Stomach (tissue), 9 donors: ENCODE results near the gene NFATC4. TPM values are rescaled to one million over a fixed set of nuclear protein-coding genes. Genes with fewer than 3 reads are reported as not detected.

ENCODE experiments used
- DNase-seq, 2 donors: peaks; one replicate each; pipeline versions ENCODE4 v3.0.0 to v3.0.0-alpha.2; 2013 to 2019
- H3K27ac ChIP-seq, 5 donors: fragments of 200-600 bp in 4 of 5; sonication (generic) in 4 of 5; one replicate each; pipeline ENCODE4 v1.5.1; 2013 to 2019; ENCODE audit warnings: mild to moderate bottlenecking in 1 of 5, moderate library complexity in 1 of 5
- H3K27me3 ChIP-seq, 3 donors: fragments of 200-600 bp; sonication (generic); one replicate each; pipeline ENCODE4 v1.5.1; 2017 to 2019; ENCODE audit warnings: mixed run types in 1 of 3
- H3K36me3 ChIP-seq, 4 donors: fragments of 200-600 bp; sonication (generic); 1 replicate in 3 of 4; 2 replicates in 1 of 4; pipeline ENCODE4 v1.5.1; 2016 to 2019
- H3K4me1 ChIP-seq, 4 donors: fragments of 200-600 bp; sonication (generic); one replicate each; pipeline ENCODE4 v1.5.1; 2016 to 2019
- H3K4me3 ChIP-seq, 4 donors: fragments of 200-600 bp; sonication (generic) in 3 of 4; one replicate each; pipeline ENCODE4 v1.5.1; 2016 to 2019; ENCODE audit warnings: mild to moderate bottlenecking in 1 of 4
- H3K9me3 ChIP-seq, 4 donors: fragments of 200-600 bp; sonication (generic); one replicate each; pipeline ENCODE4 v1.5.1; 2016 to 2019
- CTCF ChIP-seq, 7 experiments: fragments of 450-650 bp in 4 of 7; fragments of 200-600 bp in 3 of 7; sonication (generic) in 3 of 7; IDR thresholded peaks; one replicate each; pipeline ENCODE4 v1.5.1; 2016 to 2019; ENCODE audit warnings: antibody characterized with exemption in 7 of 7, control low read depth in 2 of 7, mild to moderate bottlenecking in 1 of 7
- EP300 ChIP-seq: sonication (generic); formaldehyde crosslinking; IDR thresholded peaks from one replicate; pipeline ENCODE4 v1.6.1; 2017; ENCODE audit warnings: antibody characterized with exemption
- POLR2A ChIP-seq, 4 donors: fragments of 450-650 bp; IDR thresholded peaks; one replicate each; pipeline ENCODE4 v1.6.1; 2016; ENCODE audit warnings: antibody characterized with exemption in 4 of 4, control low read depth in 2 of 4, mild to moderate bottlenecking in 1 of 4, moderate library complexity in 1 of 4
- POLR2AphosphoS5 ChIP-seq, 3 donors: sonication (generic); formaldehyde crosslinking; IDR thresholded peaks; one replicate each; pipeline ENCODE4 v1.6.1; 2016; ENCODE audit warnings: antibody characterized with exemption in 3 of 3
- WGBS, 5 donors: extraction: QIAGEN DNeasy Blood & Tissue Kit in 3 of 5; methylation state at CpG; one replicate each; pipeline versions ENCODE4 v1.1.5 to v1.1.7; 2013 to 2018; 5-methylcytosine and 5-hydroxymethylcytosine counted together
- intact Hi-C: fragments of 100-400 bp; cut with DNase I; formaldehyde crosslinking; loops from one replicate; pipeline ENCODE4 v1.15.1; 2023; ENCODE audit warnings: low total_unique reads
- polyA plus RNA-seq, 3 donors: library from polyadenylated mRNA; stranded (reverse); fragments of 200-250 nt; gene quantifications; one replicate each; pipeline ENCODE4 v1.2.3, GENCODE V29; 2013
- total RNA-seq, 5 donors: library from RNA; depleted of rRNA; stranded (reverse); fragments of >200 nt; gene quantifications; one replicate each; pipeline versions ENCODE4 v1.1.0 to v1.2.3, GENCODE V29; 2014 to 2016
- donor health status: healthy with polysubstance abuse.
- donor health status: Bipolar disorder and iron deficiency.
- donor health status: healthy.

Gene NFATC4
- total and polyA plus RNA-seq, 8 donors, result 20.1 to 119 (median 57.9) TPM

DNA sequence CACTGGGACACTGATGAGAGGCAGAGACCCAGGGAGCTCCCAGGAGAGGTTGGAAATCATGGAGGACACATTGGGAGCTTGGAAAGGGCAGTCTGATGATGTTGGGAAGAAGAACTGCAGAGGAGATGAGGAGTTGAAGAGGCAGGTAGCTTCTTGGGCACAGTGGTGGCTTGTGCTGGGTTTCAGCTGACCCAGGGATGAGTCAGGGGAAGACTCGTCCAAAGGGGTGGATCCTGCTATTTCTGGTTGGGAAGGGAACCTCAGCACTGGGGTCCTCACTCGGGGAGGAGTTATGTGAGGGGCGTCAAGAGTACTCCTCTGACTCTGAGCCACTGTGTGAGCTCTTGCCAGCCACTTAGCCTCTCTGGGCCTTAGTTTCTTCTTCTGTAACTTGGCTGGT lies 44.6 kb upstream of the NFATC4 start:
- Histone ChIP-seq H3K36me3 (peaks cover 0 to 5% (median 0%) of the 10 kb centered on the region in 4 donors), H3K27ac (no peak overlapping the region), H3K9me3 (no peaks in the 10 kb centered on the region), H3K27me3 (peaks cover 0 to 16% (median 4%) of the 10 kb centered on the region in 3 donors), H3K4me3 (no peak overlapping the region), H3K4me1 (peaks cover 0 to 17% (median 4%) of the 10 kb centered on the region in 4 donors)
- DNase-seq, result no peak
- intact Hi-C loops, result no loop called here
- 51 to 66% (median 57%) methylated on average over 3 of the region's 3 CpGs for WGBS, 5 donors
- TF ChIP-seq POLR2AphosphoS5 (IDR thresholded peaks at IDR 0.05), result no peak
- TF ChIP-seq EP300, result no peak
- no peak for TF ChIP-seq POLR2A (IDR thresholded peaks at IDR 0.05)
- TF ChIP-seq CTCF (IDR thresholded peaks at IDR 0.05), result no peak

DNA sequence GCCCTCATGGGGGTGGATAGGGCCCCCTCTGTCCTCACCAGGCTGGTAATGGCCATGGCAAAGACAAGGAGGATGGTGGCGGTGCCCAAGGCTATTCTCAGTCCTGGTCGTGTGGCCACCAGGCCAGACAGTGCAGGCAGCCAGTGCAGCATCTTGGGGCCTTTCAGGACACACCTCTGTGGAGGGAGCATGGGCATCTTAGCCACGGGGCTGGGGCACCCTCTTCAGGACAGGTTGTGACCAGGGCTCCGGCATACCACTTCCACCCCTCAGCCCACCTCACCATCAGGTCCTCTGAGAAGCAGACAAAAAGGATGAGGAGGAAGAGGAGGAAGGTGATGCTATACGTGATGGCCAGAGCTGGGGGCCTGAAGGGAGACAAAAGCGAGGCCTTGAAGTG lies 44.0 kb upstream of the NFATC4 start:
- H3K27ac ChIP-seq, result no peak overlapping the region
- intact Hi-C loops, result no loop called here
- peaks cover 0 to 24% (median 4%) of the 10 kb centered on the region in 4 donors for H3K4me1 ChIP-seq
- no peaks in the 10 kb centered on the region for H3K9me3 ChIP-seq
- H3K4me3 ChIP-seq, result no peak overlapping the region
- TF ChIP-seq POLR2A (IDR thresholded peaks at IDR 0.05) (no peak), CTCF (IDR thresholded peaks at IDR 0.05) (no peak), EP300 (no peak), POLR2AphosphoS5 (IDR thresholded peaks at IDR 0.05) (no peak)
- 75 to 83% (median 77%) methylated on average over 5 to 6 of the region's 6 CpGs for WGBS, 5 donors
- DNase-seq, result no peak
- H3K36me3 ChIP-seq, result peaks cover 0 to 5% (median 0%) of the 10 kb centered on the region in 4 donors
- H3K27me3 ChIP-seq, result peaks cover 0 to 9% (median 0%) of the 10 kb centered on the region in 3 donors

DNA sequence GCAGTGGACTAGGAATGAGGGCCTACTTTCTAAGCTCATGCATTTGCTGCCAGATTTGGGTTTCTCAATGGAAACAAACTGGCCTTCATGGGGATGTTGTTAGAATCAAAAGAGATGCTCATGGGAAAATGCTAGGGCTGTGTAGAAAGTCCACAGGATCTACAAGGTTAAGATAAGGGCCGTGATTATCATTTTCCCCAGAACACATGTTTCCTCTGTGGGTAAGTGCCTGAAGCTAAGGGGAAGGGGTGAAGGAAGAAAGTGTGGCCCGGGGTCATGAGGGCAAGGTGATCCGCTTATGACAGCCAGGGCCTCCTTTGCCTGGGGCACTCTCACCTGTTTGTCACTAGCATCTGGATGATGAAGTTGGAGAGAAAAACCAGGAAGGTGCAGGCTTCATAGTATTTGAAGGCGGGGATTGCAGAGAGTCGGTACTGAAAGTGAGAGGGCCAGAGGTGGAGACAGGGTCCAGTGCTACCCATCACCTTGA lies 42.9 kb upstream of the NFATC4 start:
- 78 to 83% (median 80%) methylated on average over 5 of the region's 5 CpGs for WGBS, 5 donors
- no peaks in the 10 kb centered on the region for H3K27me3 ChIP-seq
- H3K4me3 ChIP-seq, result no peak overlapping the region
- intact Hi-C loops, result no loop called here
- H3K4me1 ChIP-seq, result peaks cover 0 to 31% (median 4%) of the 10 kb centered on the region in 4 donors
- no peak for TF ChIP-seq POLR2AphosphoS5 (IDR thresholded peaks at IDR 0.05)
- no peak for TF ChIP-seq POLR2A (IDR thresholded peaks at IDR 0.05)
- TF ChIP-seq CTCF (IDR thresholded peaks at IDR 0.05), result no peak
- TF ChIP-seq EP300, result no peak
- DNase-seq, result no peak
- peaks cover 0 to 5% (median 0%) of the 10 kb centered on the region in 4 donors for H3K36me3 ChIP-seq
- H3K9me3 ChIP-seq, result no peaks in the 10 kb centered on the region
- H3K27ac ChIP-seq, result no peak overlapping the region

GRCh38 chr14:24325963-24326362 lies 42.0 kb upstream of the NFATC4 start:
- H3K9me3 ChIP-seq, result no peaks in the 10 kb centered on the region
- H3K36me3 ChIP-seq, result peaks cover 0 to 5% (median 0%) of the 10 kb centered on the region in 4 donors
- no peak for DNase-seq
- H3K27ac ChIP-seq, result no peak overlapping the region
- H3K4me3 ChIP-seq, result no peak overlapping the region
- intact Hi-C loops, result no loop called here
- WGBS, 5 donors, result 79 to 89% (median 83%) methylated on average over 8 to 9 of the region's 9 CpGs
- H3K27me3 ChIP-seq, result no peaks in the 10 kb centered on the region
- no peak for TF ChIP-seq POLR2AphosphoS5 (IDR thresholded peaks at IDR 0.05)
- peaks cover 0 to 35% (median 4%) of the 10 kb centered on the region in 4 donors for H3K4me1 ChIP-seq

DNA sequence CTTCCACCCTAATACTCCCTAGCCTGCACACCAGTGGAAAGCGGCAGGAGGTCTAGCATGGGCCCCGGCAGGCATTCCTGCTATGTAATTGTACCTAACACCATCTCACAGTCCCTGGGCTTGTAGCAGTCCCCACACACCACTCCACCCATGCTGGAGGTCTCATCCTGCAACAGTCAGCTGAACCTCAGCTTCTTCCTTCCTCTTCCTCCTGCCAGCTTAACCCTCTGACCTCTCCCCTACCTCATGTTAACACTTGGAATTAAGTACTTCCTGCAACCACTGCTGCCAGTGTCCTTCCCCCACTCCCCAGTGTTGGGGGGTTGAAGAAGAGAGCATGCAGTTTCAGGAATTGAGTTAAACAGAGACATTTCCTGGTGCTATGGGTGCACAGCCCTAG lies 40.7 kb upstream of the NFATC4 start:
- intact Hi-C loops, result no loop called here
- Histone ChIP-seq H3K9me3 (no peaks in the 10 kb centered on the region), H3K27me3 (no peaks in the 10 kb centered on the region), H3K4me3 (no peak overlapping the region), H3K36me3 (no peaks in the 10 kb centered on the region), H3K27ac (peak overlapping the region in 1 of 5 donors; percentile 42), H3K4me1 (peaks cover 7 to 47% (median 14%) of the 10 kb centered on the region in 4 donors)
- TF ChIP-seq EP300 (no peak), POLR2A (IDR thresholded peaks at IDR 0.05) (no peak), POLR2AphosphoS5 (IDR thresholded peaks at IDR 0.05) (no peak), CTCF (IDR thresholded peaks at IDR 0.05) (no peak)
- 70 to 92% (median 83%) methylated on average over 2 of the region's 2 CpGs for WGBS, 5 donors
- DNase-seq, result no peak
